ENCODE measurements around the gene MAP7D3.
"Not testable (repeated sequence)": the region's sequence is repeated elsewhere in the genome, so short reads cannot be mapped to it uniquely, and the experiment has no call there.

Gene MAP7D3

GRCh38 chrX:136185401-136186022 lies 65.7 kb downstream of the MAP7D3 start:
- DNase-seq (ENCODE audit: low read depth, low spot score), result no peak

- no peak for DNase-seq (ENCODE audit: low read depth, low spot score)
These were observed 67.3 kb downstream of the MAP7D3 start for GRCh38 chrX:136183917-136184316.

GRCh38 chrX:136183172-136183571 lies 68.0 kb downstream of the MAP7D3 start:
- DNase-seq (ENCODE audit: low read depth, low spot score), result no peak

DNA sequence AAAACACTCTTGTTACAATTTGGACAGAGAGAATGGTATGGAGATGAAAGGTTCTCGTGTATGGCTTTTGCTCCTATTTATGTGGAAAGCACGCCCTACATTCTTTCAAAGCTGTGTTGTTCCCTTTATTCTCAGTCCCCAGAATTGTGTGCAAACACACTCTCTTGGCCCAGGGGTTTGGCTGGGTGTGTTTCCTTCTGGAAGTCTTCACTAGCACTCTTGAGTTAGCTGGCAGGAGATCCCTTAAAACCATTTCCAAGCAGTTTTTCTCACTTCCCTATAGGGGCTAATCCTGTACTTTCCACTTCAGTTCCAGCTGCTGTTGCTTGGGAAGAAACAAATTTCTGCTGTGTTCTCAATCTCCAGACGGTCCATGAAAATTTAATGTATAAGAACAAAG lies 68.8 kb downstream of the MAP7D3 start:
- no peak for DNase-seq (ENCODE audit: low read depth, low spot score)

DNA sequence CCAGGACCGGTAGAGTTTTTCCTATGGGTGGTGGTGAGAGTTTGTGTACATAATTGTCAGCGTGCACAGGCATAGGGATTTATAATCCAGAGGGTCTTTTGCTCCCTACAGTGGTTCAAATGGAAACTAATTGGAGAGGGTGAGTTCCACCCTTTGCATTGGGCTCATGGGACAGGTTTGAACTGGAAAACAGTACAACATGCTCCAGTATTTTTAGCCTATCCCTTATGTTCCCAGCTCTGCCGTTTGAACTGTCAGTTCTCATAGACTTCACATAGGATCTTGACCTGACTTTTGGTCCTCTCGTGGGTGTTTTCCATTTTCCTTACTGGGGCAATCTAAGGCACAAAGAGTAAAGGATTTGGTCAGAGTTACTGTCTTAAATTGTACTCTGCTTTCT lies 72.1 kb downstream of the MAP7D3 start:
- DNase-seq (ENCODE audit: low read depth, low spot score), result no peak

DNA sequence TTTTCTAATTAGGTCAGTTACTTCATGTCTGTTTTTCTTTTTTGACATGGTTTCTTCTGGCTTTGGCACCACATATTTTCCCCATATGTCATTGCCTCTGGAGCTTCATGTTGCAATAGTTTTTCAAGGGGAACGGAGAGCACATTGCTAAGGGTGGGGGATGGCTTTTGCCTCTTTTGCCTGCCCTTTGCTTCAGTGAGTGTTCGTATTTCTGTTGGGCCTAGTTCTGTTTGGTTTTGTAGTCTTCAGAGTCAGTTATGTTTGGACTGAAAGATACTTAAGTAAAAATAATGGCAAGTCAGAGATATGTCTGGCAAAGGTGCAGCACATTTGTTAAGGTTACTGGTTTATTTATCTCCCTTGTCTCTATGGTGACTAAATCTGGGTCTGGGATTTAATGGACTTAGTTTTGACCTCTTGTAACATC lies 74.8 kb downstream of the MAP7D3 start:
- DNase-seq (ENCODE audit: low read depth, low spot score), result no peak

DNA sequence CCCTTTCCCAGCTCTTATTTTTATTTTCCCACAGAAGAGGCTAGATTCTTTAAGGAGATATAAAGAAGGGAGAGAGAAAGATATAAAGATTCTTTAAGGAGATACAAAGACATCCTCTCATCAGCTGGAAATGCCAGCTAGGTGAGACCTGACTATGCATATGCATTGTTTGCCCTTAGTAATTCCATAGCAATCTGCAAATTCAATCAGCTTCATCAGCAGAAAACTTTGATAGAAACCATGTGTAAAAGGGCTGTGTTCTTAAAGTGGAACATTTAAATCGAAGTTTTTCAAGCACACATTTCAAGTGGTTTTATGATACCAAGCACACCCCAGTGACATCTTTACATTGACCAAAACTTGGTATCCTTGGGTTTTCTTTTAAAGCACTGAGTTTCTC lies 79.8 kb downstream of the MAP7D3 start:
- no peak for DNase-seq (ENCODE audit: low read depth, low spot score)

DNA sequence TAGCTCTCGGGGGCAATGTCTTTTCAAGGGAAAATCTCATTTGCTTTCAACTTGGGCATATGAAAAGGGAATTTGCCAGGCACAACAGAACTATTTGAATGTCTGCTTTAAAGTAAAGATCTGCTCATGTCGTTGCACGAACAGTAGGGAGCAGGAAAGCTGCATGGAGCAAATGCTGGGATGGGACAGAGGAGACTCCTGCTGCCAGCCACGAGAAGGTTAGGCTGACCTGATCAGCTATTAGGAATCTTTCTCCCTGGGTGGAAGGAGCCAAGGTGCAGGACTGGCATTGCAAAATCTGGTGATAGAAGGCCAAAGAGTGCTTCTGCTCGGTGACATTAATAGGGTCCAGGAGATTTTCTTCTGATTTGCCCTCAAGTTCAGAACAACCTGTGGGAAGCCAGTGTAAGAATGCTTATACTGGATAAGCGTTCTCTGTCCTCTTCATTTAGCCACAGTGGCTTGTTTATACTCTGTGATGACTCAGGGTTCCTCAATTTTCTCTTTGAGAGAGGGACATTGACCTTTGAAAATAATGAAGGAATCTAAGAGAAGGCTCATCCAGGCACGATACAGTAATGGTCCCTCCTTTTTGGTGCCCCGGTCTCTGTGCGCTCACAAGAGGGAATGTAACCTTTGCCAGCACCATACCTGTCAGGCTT lies 80.9 kb downstream of the MAP7D3 start:
- DNase-seq (ENCODE audit: low read depth, low spot score), result no peak

DNA sequence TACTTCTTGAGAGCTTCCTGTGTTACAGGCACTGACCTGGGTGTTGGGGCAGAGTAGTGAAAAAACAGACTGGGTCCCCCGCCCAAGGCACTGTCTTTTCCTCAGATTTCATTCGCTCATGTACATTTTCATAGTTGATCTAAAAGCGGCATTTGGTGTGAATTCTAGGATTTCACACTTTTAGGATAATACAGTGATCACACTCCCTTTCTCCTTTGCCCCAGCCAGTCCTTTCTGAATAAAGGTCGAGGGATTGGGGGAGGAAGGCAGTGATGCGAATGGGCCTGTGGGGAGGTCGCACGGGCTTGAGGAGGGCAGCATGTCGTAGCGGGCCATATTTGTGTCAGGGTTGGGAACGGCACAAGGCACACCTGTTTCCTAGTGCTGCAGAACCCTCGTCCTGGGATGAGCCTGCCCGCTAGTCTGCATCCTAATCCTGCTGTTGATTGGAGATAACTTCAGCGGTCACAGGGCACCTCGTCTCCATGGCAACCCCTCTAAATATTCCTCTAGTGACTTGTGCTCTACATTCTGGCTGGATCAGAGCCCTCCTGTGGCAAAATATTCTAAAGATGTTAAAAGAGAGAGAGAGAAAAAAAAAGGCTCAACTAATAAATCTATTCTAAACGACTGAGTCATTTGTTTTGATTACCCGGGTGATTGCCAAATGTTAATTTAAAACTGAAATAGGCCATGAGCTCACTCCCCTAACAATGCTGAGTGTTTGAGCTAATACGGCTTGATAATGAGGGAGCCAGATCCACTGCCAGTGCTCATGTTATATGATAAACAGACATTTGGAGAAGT lies 82.1 kb downstream of the MAP7D3 start:
- no peak for DNase-seq (ENCODE audit: low read depth, low spot score)

GRCh38 chrX:136167989-136168388 lies 83.2 kb downstream of the MAP7D3 start:
- not testable (repeated sequence) for DNase-seq (ENCODE audit: low read depth, low spot score)

DNA sequence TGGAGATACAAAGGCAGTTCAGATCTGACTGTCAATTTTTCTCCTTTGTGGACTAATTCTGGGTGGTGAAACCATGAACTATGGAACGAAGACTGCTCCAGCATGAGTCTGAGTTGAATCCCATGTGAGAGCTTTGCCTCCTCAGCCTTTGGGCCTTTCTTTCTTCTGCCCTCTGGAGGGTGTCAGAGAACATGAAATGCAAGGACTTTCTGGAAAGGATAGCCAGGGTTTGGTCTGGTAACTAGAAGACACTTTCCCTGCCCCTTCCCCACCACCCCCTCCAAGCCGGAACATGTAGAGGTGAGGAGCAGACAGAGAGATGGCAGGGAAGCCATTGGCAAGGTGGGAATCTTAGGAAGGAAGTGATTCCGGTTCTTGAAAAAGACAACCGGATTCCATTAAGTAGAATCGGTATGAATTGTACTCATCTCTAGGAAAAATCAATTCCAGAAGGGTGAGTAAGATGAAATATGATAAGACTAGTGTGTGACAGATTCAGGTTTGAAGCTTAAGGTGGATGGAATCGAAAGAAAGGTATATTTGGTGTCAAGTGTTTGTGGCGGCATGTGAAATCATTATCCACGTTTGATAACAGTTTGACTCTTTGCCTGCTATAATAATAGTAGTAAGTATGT lies 84.9 kb downstream of the MAP7D3 start:
- no peak for DNase-seq (ENCODE audit: low read depth, low spot score)

DNA sequence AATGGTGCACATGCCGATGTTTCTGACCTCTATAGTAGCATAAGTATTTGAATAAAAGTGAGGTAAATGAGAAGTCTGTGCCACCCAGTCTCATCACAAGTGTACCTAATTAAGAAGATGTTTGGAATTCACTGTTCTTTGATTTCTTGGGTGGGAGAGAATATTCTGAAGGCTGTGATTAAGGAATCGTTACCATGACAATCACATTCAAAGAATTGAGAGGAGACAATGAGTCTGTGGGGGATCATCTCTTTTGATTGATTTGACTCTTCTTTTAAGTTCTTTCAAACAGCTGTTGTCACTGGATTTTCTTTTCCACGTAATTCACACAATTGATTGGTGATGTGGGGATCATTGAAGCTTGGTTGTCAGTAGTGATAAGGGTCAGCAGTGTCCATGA lies 85.8 kb downstream of the MAP7D3 start:
- no peak for DNase-seq (ENCODE audit: low read depth, low spot score)

- DNase-seq (ENCODE audit: low read depth, low spot score), result no peak
These were observed 87.5 kb downstream of the MAP7D3 start for GRCh38 chrX:136163689-136164088.

Measured in smooth muscle cell of the brain vasculature (primary cell).